Neural progenitor cell (in vitro differentiated cells): ENCODE results near the gene FILIP1. TPM values are rescaled to one million over a fixed set of nuclear protein-coding genes. Genes with fewer than 3 reads are reported as not detected.

Experiments used
- DNase-seq: peaks from one replicate; pipeline ENCODE4 v3.0.0-alpha.2; 2016; ENCODE audit warnings: low spot score
- H2AFZ ChIP-seq: fragments of 200-600 bp; sonication (generic); replicated peaks from 2 replicates; pipeline ENCODE4 v1.6.1; 2016; ENCODE audit warnings: antibody characterized with exemption
- H3F3A ChIP-seq: fragments of 200-600 bp; sonication (generic); 2 replicates; pipeline ENCODE4 v1.6.1; 2016; ENCODE audit warnings: antibody characterized with exemption, low read depth
- H3K27ac ChIP-seq: fragments of 200-600 bp; sonication (generic); 2 replicates; pipeline ENCODE4 v1.5.1; 2016; ENCODE audit warnings: mild to moderate bottlenecking
- H3K27me3 ChIP-seq: fragments of 200-600 bp; sonication (generic); 2 replicates; pipeline ENCODE4 v1.6.1; 2016; ENCODE audit warnings: mild to moderate bottlenecking, moderate library complexity
- H3K36me3 ChIP-seq: fragments of 200-600 bp; sonication (generic); 2 replicates; pipeline ENCODE4 v1.5.1; 2016
- H3K4me1 ChIP-seq: fragments of 200-600 bp; sonication (generic); 2 replicates; pipeline ENCODE4 v1.6.1; 2016; ENCODE audit warnings: mixed run types
- H3K4me2 ChIP-seq: fragments of 200-600 bp; sonication (generic); 2 replicates; pipeline ENCODE4 v1.6.1; 2016
- H3K4me3 ChIP-seq: fragments of 200-600 bp; sonication (generic); 2 replicates; pipeline ENCODE4 v1.5.1; 2016
- H3K79me2 ChIP-seq: fragments of 200-600 bp; sonication (generic); 2 replicates; pipeline ENCODE4 v1.6.1; 2016; ENCODE audit warnings: low read depth
- H3K9ac ChIP-seq: fragments of 200-600 bp; sonication (generic); 2 replicates; pipeline ENCODE4 v1.6.1; 2016
- H3K9me3 ChIP-seq: fragments of 200-600 bp; sonication (generic); 2 replicates; pipeline ENCODE4 v1.5.1; 2016; ENCODE audit warnings: low read depth
- H4K20me1 ChIP-seq: fragments of 200-600 bp; sonication (generic); 2 replicates; pipeline ENCODE4 v1.6.1; 2016; ENCODE audit warnings: low read depth
- H3K27ac Mint-ChIP-seq: 3 replicates; pipeline ENCODE4 v1.8.0; 2021; ENCODE audit warnings: mixed read lengths
- H3K27me3 Mint-ChIP-seq: 2 replicates; pipeline ENCODE4 v1.8.0; 2022; ENCODE audit warnings: low read depth, mild to moderate bottlenecking, inconsistent platforms, moderate library complexity, mixed read lengths; ENCODE audit not compliant: insufficient read depth
- H3K36me3 Mint-ChIP-seq: 3 replicates; pipeline ENCODE4 v1.8.0; 2021; ENCODE audit warnings: mixed read lengths
- H3K4me1 Mint-ChIP-seq: 3 replicates; pipeline ENCODE4 v1.8.0; 2021; ENCODE audit warnings: mixed read lengths
- H3K4me3 Mint-ChIP-seq: 3 replicates; pipeline ENCODE4 v1.8.0; 2021; ENCODE audit warnings: mild to moderate bottlenecking, moderate library complexity, mixed read lengths
- H3K9me3 Mint-ChIP-seq: 3 replicates; pipeline ENCODE4 v1.8.0; 2020; ENCODE audit warnings: mixed read lengths
- CTCF ChIP-seq: fragments of 200-600 bp; sonication (generic); IDR thresholded peaks from 2 replicates; pipeline ENCODE4 v1.5.1; 2017; ENCODE audit warnings: antibody characterized with exemption, mild to moderate bottlenecking
- EZH2 ChIP-seq: fragments of 200-600 bp; sonication (generic); IDR thresholded peaks from 2 replicates; pipeline ENCODE4 v1.6.1; 2017; ENCODE audit warnings: antibody characterized with exemption, mild to moderate bottlenecking, moderate library complexity
- EZH2phosphoT487 ChIP-seq: fragments of 200-600 bp; sonication (generic); IDR thresholded peaks from 2 replicates; pipeline ENCODE4 v1.6.1; 2017; ENCODE audit warnings: antibody characterized with exemption
- total RNA-seq: library from RNA; depleted of rRNA; stranded (reverse); fragments of >200 nt; gene quantifications from 2 replicates; pipeline ENCODE4 v1.2.3, GENCODE V29; 2015; ENCODE audit warnings: low replicate concordance

Gene FILIP1
- total RNA-seq, 1 donor from 2014 or later, result 22.6 TPM

- Mint-ChIP-seq H3K36me3 (no peaks in the 10 kb centered on the region), H3K4me3 (no peak overlapping the region), H3K9me3 (no peaks in the 10 kb centered on the region), H3K4me1 (no peaks in the 10 kb centered on the region), H3K27ac (no peak overlapping the region), H3K27me3 (peaks cover 3% of the 10 kb centered on the region)
- Histone ChIP-seq H3K9me3 (no peaks in the 10 kb centered on the region), H3K4me2 (no peak overlapping the region), H3K79me2 (no peaks in the 10 kb centered on the region), H2AFZ (peak overlapping the region; percentile 58), H3K27ac (no peak overlapping the region), H3K9ac (no peak overlapping the region), H3K36me3 (no peaks in the 10 kb centered on the region), H3F3A (no peaks in the 10 kb centered on the region), H4K20me1 (no peaks in the 10 kb centered on the region), H3K4me1 (peaks cover 8% of the 10 kb centered on the region), H3K4me3 (no peak overlapping the region), H3K27me3 (no peaks in the 10 kb centered on the region)
- no peak for DNase-seq
- TF ChIP-seq EZH2 (no peak), EZH2phosphoT487 (no peak), CTCF (no peak)
Measured at GRCh38 chr6:75393806-75394205, 99.8 kb downstream of the FILIP1 start.

GRCh38 chr6:75391276-75391675, 102.3 kb downstream of the FILIP1 start:
- H3K79me2 ChIP-seq, result no peaks in the 10 kb centered on the region
- no peaks in the 10 kb centered on the region for H3K9me3 ChIP-seq
- Mint-ChIP-seq H3K4me1 (no peaks in the 10 kb centered on the region), H3K27ac (no peak overlapping the region), H3K27me3 (no peaks in the 10 kb centered on the region), H3K4me3 (no peak overlapping the region), H3K9me3 (no peaks in the 10 kb centered on the region), H3K36me3 (no peaks in the 10 kb centered on the region)
- no peak overlapping the region for H3K4me3 ChIP-seq
- no peaks in the 10 kb centered on the region for H4K20me1 ChIP-seq
- H3K27ac ChIP-seq, result no peak overlapping the region
- H3F3A ChIP-seq, result no peaks in the 10 kb centered on the region
- H3K9ac ChIP-seq, result no peak overlapping the region
- H2AFZ ChIP-seq, result no peak overlapping the region
- no peaks in the 10 kb centered on the region for H3K27me3 ChIP-seq
- TF ChIP-seq EZH2 (no peak), EZH2phosphoT487 (no peak), CTCF (no peak)
- H3K4me1 ChIP-seq, result peaks cover 8% of the 10 kb centered on the region
- DNase-seq, result no peak
- H3K4me2 ChIP-seq, result no peak overlapping the region
- no peaks in the 10 kb centered on the region for H3K36me3 ChIP-seq

- Histone ChIP-seq H3K79me2 (no peaks in the 10 kb centered on the region), H3K4me1 (peaks cover 20% of the 10 kb centered on the region), H3F3A (peaks cover 25% of the 10 kb centered on the region), H3K9ac (no peak overlapping the region), H4K20me1 (no peaks in the 10 kb centered on the region), H3K9me3 (no peaks in the 10 kb centered on the region), H3K27me3 (no peaks in the 10 kb centered on the region), H3K36me3 (no peaks in the 10 kb centered on the region), H3K4me2 (no peak overlapping the region), H2AFZ (no peak overlapping the region), H3K27ac (no peak overlapping the region), H3K4me3 (no peak overlapping the region)
- TF ChIP-seq EZH2phosphoT487, result no peak
- no peak for DNase-seq
- Mint-ChIP-seq H3K4me3 (no peak overlapping the region), H3K36me3 (no peaks in the 10 kb centered on the region), H3K27ac (no peak overlapping the region), H3K9me3 (no peaks in the 10 kb centered on the region), H3K4me1 (peaks cover 23% of the 10 kb centered on the region), H3K27me3 (no peaks in the 10 kb centered on the region)
Measured at GRCh38 chr6:75386050-75386770, 107.4 kb downstream of the FILIP1 start.

GRCh38 chr6:75384116-75384515, 109.5 kb downstream of the FILIP1 start:
- H4K20me1 ChIP-seq, result no peaks in the 10 kb centered on the region
- no peaks in the 10 kb centered on the region for H3K9me3 Mint-ChIP-seq
- H3K9ac ChIP-seq, result no peak overlapping the region
- H3K36me3 Mint-ChIP-seq, result no peaks in the 10 kb centered on the region
- no peak overlapping the region for H3K4me3 Mint-ChIP-seq
- no peaks in the 10 kb centered on the region for H3K79me2 ChIP-seq
- H3K4me1 ChIP-seq, result peaks cover 20% of the 10 kb centered on the region
- H3K36me3 ChIP-seq, result no peaks in the 10 kb centered on the region
- peaks cover 27% of the 10 kb centered on the region for H3F3A ChIP-seq
- H3K4me1 Mint-ChIP-seq, result peaks cover 23% of the 10 kb centered on the region
- no peaks in the 10 kb centered on the region for H3K27me3 ChIP-seq
- no peaks in the 10 kb centered on the region for H3K9me3 ChIP-seq
- no peak overlapping the region for H3K27ac Mint-ChIP-seq
- H3K27ac ChIP-seq, result no peak overlapping the region
- TF ChIP-seq EZH2phosphoT487 (no peak), EZH2 (no peak), CTCF (no peak)
- H2AFZ ChIP-seq, result no peak overlapping the region
- no peak for DNase-seq
- H3K4me2 ChIP-seq, result no peak overlapping the region
- no peaks in the 10 kb centered on the region for H3K27me3 Mint-ChIP-seq
- H3K4me3 ChIP-seq, result no peak overlapping the region
